GM23338 (cell line): Measurements from ENCODE around the gene BNIP5. TPM values are rescaled to one million over a fixed set of nuclear protein-coding genes. Genes with fewer than 3 reads are reported as not detected.

ENCODE experiments used
- ATAC-seq: fragments of 200-7000 bp; cut with Tn5 transposase; 3 replicates; pipeline ENCODE4 v1.9.1; 2020
- DNase-seq: peaks from one replicate; pipeline ENCODE4 v3.0.0-alpha.2; 2015; ENCODE audit warnings: low spot score
- H2AFZ ChIP-seq: fragments of 200-600 bp; sonication (generic); 2 replicates; pipeline ENCODE4 v1.8.0; 2016; ENCODE audit warnings: antibody characterized with exemption, mild to moderate bottlenecking, moderate library complexity
- H3F3A ChIP-seq: fragments of 200-600 bp; sonication (generic); replicated peaks from 2 replicates; pipeline ENCODE4 v1.8.0; 2017; ENCODE audit warnings: antibody characterized with exemption, mixed run types, low read depth
- H3K27ac ChIP-seq: fragments of 200-600 bp; sonication (generic); 2 replicates; pipeline ENCODE4 v1.6.1; 2016; ENCODE audit warnings: low read depth
- H3K27me3 ChIP-seq: fragments of 200-600 bp; sonication (generic); 2 replicates; pipeline ENCODE4 v1.8.0; 2016; ENCODE audit warnings: mild to moderate bottlenecking, mixed run types, moderate library complexity; ENCODE audit not compliant: insufficient read depth
- H3K36me3 ChIP-seq: fragments of 200-600 bp; sonication (generic); 2 replicates; pipeline ENCODE4 v1.8.0; 2016; ENCODE audit warnings: mild to moderate bottlenecking; ENCODE audit not compliant: insufficient read depth
- H3K4me1 ChIP-seq: fragments of 200-600 bp; sonication (generic); 2 replicates; pipeline ENCODE4 v1.8.0; 2016; ENCODE audit warnings: mild to moderate bottlenecking, moderate library complexity; ENCODE audit not compliant: insufficient read depth
- H3K4me2 ChIP-seq: fragments of 200-600 bp; sonication (generic); 2 replicates; pipeline ENCODE4 v1.7.1; 2017; ENCODE audit warnings: mixed run types
- H3K4me3 ChIP-seq: fragments of 200-600 bp; sonication (generic); 2 replicates; pipeline ENCODE4 v1.6.1; 2016; ENCODE audit warnings: mixed run types
- H3K79me2 ChIP-seq: fragments of 200-600 bp; sonication (generic); replicated peaks from 2 replicates; pipeline ENCODE4 v1.8.0; 2017; ENCODE audit warnings: mild to moderate bottlenecking; ENCODE audit not compliant: insufficient read depth
- H3K9me2 ChIP-seq: fragments of 200-600 bp; sonication (generic); 2 replicates; pipeline ENCODE4 v1.8.0; 2017; ENCODE audit not compliant: insufficient read depth
- H4K20me1 ChIP-seq: fragments of 200-600 bp; sonication (generic); replicated peaks from 2 replicates; pipeline ENCODE4 v1.8.0; 2017; ENCODE audit warnings: mild to moderate bottlenecking; ENCODE audit not compliant: insufficient read depth
- H3K27ac Mint-ChIP-seq: 2 replicates; pipeline ENCODE4 v1.8.0; 2020; ENCODE audit warnings: inconsistent platforms, mild to moderate bottlenecking, moderate library complexity, mixed read lengths
- H3K27me3 Mint-ChIP-seq: 3 replicates; pipeline ENCODE4 v1.8.0; 2022; ENCODE audit warnings: low read depth, mild to moderate bottlenecking, moderate library complexity, mixed read lengths, inconsistent platforms; ENCODE audit not compliant: insufficient read depth, poor library complexity
- H3K36me3 Mint-ChIP-seq: 3 replicates; pipeline ENCODE4 v1.8.0; 2021; ENCODE audit warnings: low read depth, mild to moderate bottlenecking, inconsistent platforms, moderate library complexity, mixed read lengths
- H3K4me1 Mint-ChIP-seq: 3 replicates; pipeline ENCODE4 v1.8.0; 2020; ENCODE audit warnings: mild to moderate bottlenecking, inconsistent platforms, mixed read lengths
- H3K4me3 Mint-ChIP-seq: 3 replicates; pipeline ENCODE4 v1.8.0; 2021; ENCODE audit warnings: moderate library complexity, mild to moderate bottlenecking, inconsistent platforms, mixed read lengths
- H3K9me3 Mint-ChIP-seq: 3 replicates; pipeline ENCODE4 v1.8.0; 2020; ENCODE audit warnings: moderate library complexity, mild to moderate bottlenecking, inconsistent platforms, mixed read lengths
- CTCF ChIP-seq, 2 experiments: fragments of 200-600 bp in 1 of 2; sonication (generic) in 1 of 2; conservative IDR thresholded peaks; 2 replicates each; pipeline versions ENCODE4 v1.5.1 to v1.6.1; 2016 to 2017; ENCODE audit warnings: antibody characterized with exemption in 2 of 2, low read depth in 2 of 2, mild to moderate bottlenecking in 2 of 2, moderate library complexity in 1 of 2
- ETS1 ChIP-seq: IDR thresholded peaks from 2 replicates; pipeline ENCODE4 v1.6.1; 2016; ENCODE audit warnings: antibody characterized with exemption
- EZH2 ChIP-seq: fragments of 200-600 bp; sonication (generic); IDR thresholded peaks from one replicate; pipeline ENCODE4 v1.8.0; 2017; ENCODE audit warnings: antibody characterized with exemption, mild to moderate bottlenecking, low read depth; ENCODE audit not compliant: unreplicated experiment
- EZH2phosphoT487 ChIP-seq: fragments of 200-600 bp; sonication (generic); IDR thresholded peaks from one replicate; pipeline ENCODE4 v1.8.1; 2018; ENCODE audit warnings: antibody characterized with exemption; ENCODE audit not compliant: unreplicated experiment
- JUNB ChIP-seq: IDR thresholded peaks from one replicate; pipeline ENCODE4 v1.6.1; 2016; ENCODE audit warnings: antibody characterized with exemption; ENCODE audit not compliant: unreplicated experiment
- NANOG ChIP-seq: IDR thresholded peaks from 2 replicates; pipeline ENCODE4 v1.6.1; 2016; ENCODE audit warnings: antibody characterized with exemption, borderline replicate concordance
- REST ChIP-seq: IDR thresholded peaks from one replicate; pipeline ENCODE4 v1.6.1; 2018; ENCODE audit warnings: antibody characterized with exemption; ENCODE audit not compliant: unreplicated experiment
- STAT1 ChIP-seq: IDR thresholded peaks from one replicate; pipeline ENCODE4 v1.6.1; 2016; ENCODE audit warnings: antibody characterized with exemption; ENCODE audit not compliant: unreplicated experiment
- ZNF114 ChIP-seq: fragments of 250-450 bp; sonication (Bioruptor Pico); IDR thresholded peaks from 2 replicates; pipeline ENCODE4 v1.5.0; 2020; ENCODE audit warnings: mild to moderate bottlenecking, moderate library complexity
- ZNF331 ChIP-seq: fragments of 250-450 bp; sonication (Bioruptor Pico); IDR thresholded peaks from 2 replicates; pipeline ENCODE4 v1.5.0; 2020; ENCODE audit warnings: low read depth, mild to moderate bottlenecking, moderate library complexity
- polyA plus RNA-seq: library from polyadenylated mRNA; unstranded; fragments of >200 nt; fragmentation: Nextera tagmentation; extraction: Ambion mirVana; gene quantifications from 2 replicates; pipeline ENCODE4 v1.2.1, GENCODE V29; 2016
- total RNA-seq: library from RNA; depleted of rRNA; stranded (reverse); fragments of >200 nt; shearing (Covaris generic); gene quantifications from 2 replicates; pipeline ENCODE4 v1.2.3, GENCODE V29; 2014

BNIP5 gene
- total and polyA plus RNA-seq, 2 experiments from 2014 or later = not detected

GRCh38 chr6:36320475-36320874 lies 16.2 kb downstream of the BNIP5 start:
- Histone ChIP-seq H3K4me2 (no peak overlapping the region), H4K20me1 (no peaks in the 10 kb centered on the region), H3K36me3 (no peaks in the 10 kb centered on the region), H3K79me2 (no peaks in the 10 kb centered on the region), H3K4me3 (no peak overlapping the region), H3K27me3 (no peaks in the 10 kb centered on the region), H3K4me1 (peaks cover 4% of the 10 kb centered on the region; the same call in 1 of the 2 replicates), H3F3A (no peaks in the 10 kb centered on the region), H2AFZ (no peak overlapping the region; the same call in 1 of the 2 replicates), H3K9me2 (no peaks in the 10 kb centered on the region), H3K27ac (no peak overlapping the region)
- Mint-ChIP-seq H3K4me1 (peaks cover 7% of the 10 kb centered on the region; the same call in 2 of the 3 replicates), H3K27ac (no peak overlapping the region), H3K27me3 (peaks cover 4% of the 10 kb centered on the region), H3K36me3 (no peaks in the 10 kb centered on the region), H3K4me3 (no peak overlapping the region), H3K9me3 (no peaks in the 10 kb centered on the region)
- TF ChIP-seq EZH2phosphoT487 = no peak
- DNase-seq (no peak), ATAC-seq (no peak; the same call in 2 of the 3 replicates)

- Histone ChIP-seq H3K79me2 (no peaks in the 10 kb centered on the region), H2AFZ (peak overlapping the region; percentile 43; the same call in 1 of the 2 replicates), H3K4me3 (no peak overlapping the region), H4K20me1 (no peaks in the 10 kb centered on the region), H3K4me2 (no peak overlapping the region), H3K27ac (no peak overlapping the region), H3F3A (no peaks in the 10 kb centered on the region), H3K9me2 (no peaks in the 10 kb centered on the region), H3K36me3 (no peaks in the 10 kb centered on the region), H3K4me1 (peaks cover 4% of the 10 kb centered on the region; the same call in 1 of the 2 replicates), H3K27me3 (no peaks in the 10 kb centered on the region)
- H3K27ac Mint-ChIP-seq = no peak overlapping the region
- H3K9me3 Mint-ChIP-seq = no peaks in the 10 kb centered on the region
- H3K4me3 Mint-ChIP-seq = no peak overlapping the region
- H3K36me3 Mint-ChIP-seq = no peaks in the 10 kb centered on the region
- no peak for ATAC-seq
- no peak for DNase-seq
- H3K27me3 Mint-ChIP-seq = peaks cover 4% of the 10 kb centered on the region
- H3K4me1 Mint-ChIP-seq = peaks cover 7% of the 10 kb centered on the region; the same call in 2 of the 3 replicates
- TF ChIP-seq STAT1 = no peak
- TF ChIP-seq NANOG = no peak
- no peak for TF ChIP-seq REST
- TF ChIP-seq ETS1 = no peak
- TF ChIP-seq ZNF331 (CRISPR knock-in tag) = no peak
- no peak for TF ChIP-seq JUNB
- TF ChIP-seq ZNF114 = no peak
- TF ChIP-seq EZH2phosphoT487 = no peak
- TF ChIP-seq EZH2 = no peak
- no peak for TF ChIP-seq CTCF (conservative IDR thresholded peaks at IDR 0.05; ENCODE audit: low read depth in 2 of 2)
These were observed 16.9 kb downstream of the BNIP5 start for GRCh38 chr6:36319821-36320220.
